SH-SY5Y (cell line): ENCODE results near the gene BMP2K.

ENCODE experiments used
- GATA2 ChIP-seq: IDR thresholded peaks from 2 replicates; pipeline ENCODE4 v1.6.1; 2011; ENCODE audit warnings: mild to moderate bottlenecking, low read depth, low read length
- GATA3 ChIP-seq: IDR thresholded peaks from 2 replicates; pipeline ENCODE4 v1.6.1; 2011; ENCODE audit warnings: low read depth, mild to moderate bottlenecking, low read length, moderate library complexity

GRCh38 chr4:78960926-78961325 is 184.8 kb downstream of the BMP2K start:
- TF ChIP-seq GATA2, result no peak
- no peak for TF ChIP-seq GATA3
